GM12801 (cell line): ENCODE data around the gene ENSA.

Experiments used
- TF ChIP-seq, protein P1 (sequence below): IDR thresholded peaks from one replicate; pipeline ENCODE4 v1.5.1; 2011; ENCODE audit warnings: control low read depth; ENCODE audit not compliant: insufficient read length; ENCODE audit errors: extremely low read depth

ENSA gene

GRCh38 chr1:150629115-150629928 lies at the start of gene ENSA:
ENSA (minus strand) TSS chr1:150629612; CDS start chr1:150629470, 142 bp downstream.
- TF ChIP-seq, protein P1, sequence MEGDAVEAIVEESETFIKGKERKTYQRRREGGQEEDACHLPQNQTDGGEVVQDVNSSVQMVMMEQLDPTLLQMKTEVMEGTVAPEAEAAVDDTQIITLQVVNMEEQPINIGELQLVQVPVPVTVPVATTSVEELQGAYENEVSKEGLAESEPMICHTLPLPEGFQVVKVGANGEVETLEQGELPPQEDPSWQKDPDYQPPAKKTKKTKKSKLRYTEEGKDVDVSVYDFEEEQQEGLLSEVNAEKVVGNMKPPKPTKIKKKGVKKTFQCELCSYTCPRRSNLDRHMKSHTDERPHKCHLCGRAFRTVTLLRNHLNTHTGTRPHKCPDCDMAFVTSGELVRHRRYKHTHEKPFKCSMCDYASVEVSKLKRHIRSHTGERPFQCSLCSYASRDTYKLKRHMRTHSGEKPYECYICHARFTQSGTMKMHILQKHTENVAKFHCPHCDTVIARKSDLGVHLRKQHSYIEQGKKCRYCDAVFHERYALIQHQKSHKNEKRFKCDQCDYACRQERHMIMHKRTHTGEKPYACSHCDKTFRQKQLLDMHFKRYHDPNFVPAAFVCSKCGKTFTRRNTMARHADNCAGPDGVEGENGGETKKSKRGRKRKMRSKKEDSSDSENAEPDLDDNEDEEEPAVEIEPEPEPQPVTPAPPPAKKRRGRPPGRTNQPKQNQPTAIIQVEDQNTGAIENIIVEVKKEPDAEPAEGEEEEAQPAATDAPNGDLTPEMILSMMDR: no peak

GRCh38 chr1:150678988-150679387 lies 49.6 kb upstream of the ENSA start:
- TF ChIP-seq, protein P1: no peak

DNA sequence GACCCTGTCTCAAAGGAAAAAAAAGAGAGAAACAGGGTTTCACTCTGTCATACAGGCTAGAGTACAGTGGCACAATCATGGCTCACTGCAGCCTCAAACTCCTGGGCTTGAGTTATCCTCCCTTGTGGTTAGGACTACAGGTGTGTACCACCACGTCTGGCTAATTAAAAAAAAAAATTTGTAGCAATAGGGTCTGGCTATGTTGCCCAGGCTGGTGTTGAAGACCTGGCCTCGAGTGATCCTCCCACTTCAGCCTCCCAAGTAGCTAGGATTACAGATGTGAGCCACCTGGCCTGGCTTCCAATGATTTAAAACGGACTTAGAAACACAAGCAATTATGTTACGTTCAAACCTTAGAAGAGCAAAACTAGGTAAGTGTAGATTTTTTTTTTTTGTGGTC lies 45.5 kb upstream of the ENSA start:
- TF ChIP-seq, protein P1: no peak

DNA sequence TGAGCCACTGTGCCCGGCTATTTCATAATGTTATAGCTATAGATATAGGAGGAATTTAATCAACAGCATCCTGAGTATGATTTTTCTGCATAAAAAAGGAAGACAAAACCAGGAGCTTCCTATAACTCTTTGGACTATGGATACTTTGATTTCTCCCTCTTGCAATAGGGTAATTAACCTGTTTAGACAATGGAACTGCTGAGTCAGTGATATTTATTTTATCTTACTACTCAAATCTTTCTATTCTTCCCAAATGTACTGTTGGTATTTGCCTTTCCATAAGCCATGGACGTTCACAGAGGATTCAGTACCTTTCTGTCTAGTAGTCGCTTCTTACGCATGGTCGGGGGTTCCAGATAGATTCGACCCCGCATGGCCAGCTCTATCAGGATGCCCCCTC lies 33.9 kb upstream of the ENSA start:
- TF ChIP-seq, protein P1: no peak

GRCh38 chr1:150662811-150663210 lies 33.4 kb upstream of the ENSA start:
- TF ChIP-seq, protein P1: no peak

DNA sequence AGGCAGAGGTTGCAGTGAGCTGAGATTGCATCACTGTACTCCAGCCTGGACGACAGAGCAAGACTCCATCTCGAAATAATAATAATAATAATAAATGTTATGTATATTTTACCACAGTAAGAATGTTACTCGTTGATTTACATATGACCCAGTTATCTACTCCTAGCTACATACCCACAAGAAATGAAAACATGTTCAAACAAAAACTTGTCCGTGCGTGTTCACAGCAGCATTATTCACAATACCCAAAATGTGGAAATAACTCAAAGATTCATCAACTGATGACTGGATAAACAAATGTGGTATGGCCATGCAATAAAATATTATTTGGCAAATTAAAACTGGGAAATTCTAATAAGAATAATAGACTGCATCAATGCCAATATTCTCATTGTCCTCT lies 31.7 kb upstream of the ENSA start:
- TF ChIP-seq, protein P1: no peak

DNA sequence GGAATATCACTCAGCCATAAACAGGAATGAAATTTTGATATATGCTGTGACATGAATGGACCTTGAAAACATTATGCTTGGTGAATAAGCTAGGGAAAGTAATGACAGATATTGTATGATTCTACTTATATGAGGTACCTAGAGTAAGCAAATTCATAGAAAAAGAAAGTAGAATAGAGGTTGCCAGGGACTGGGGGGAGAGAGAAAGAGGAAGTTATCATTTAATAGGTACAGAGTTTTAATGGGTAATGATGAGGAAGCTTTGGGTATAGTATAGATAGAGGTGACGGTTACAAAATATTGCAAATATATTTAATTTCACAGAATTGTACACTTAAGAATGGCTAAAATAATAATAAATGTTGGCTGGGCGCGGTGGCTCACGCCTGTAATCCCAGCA lies 31.2 kb upstream of the ENSA start:
- TF ChIP-seq, protein P1: no peak
